SK-N-SH (cell line): Measurements from ENCODE around the gene ANLN. TPM values are rescaled to one million over a fixed set of nuclear protein-coding genes. Genes with fewer than 3 reads are reported as not detected.

Experiments
- CTCF ChIA-PET: fragments of 300-600, 350-600 bp; formaldehyde crosslinking; extraction: SDS; loops from one replicate; lab custom pipeline; 2021; lab: Yijun Ruan, JAX
- POLR2A ChIA-PET: fragments of 350-600 bp; sonication (Branson Sonifier 250); formaldehyde crosslinking; extraction: SDS; loops from one replicate; lab custom pipeline; 2020; ENCODE audit warnings: antibody characterized with exemption, inconsistent platforms; lab: Yijun Ruan, JAX
- DNase-seq: peaks from one replicate; pipeline ENCODE4 v3.0.0; 2012
- H2AFZ ChIP-seq: fragments of 200-600 bp; sonication (generic); 2 replicates; pipeline ENCODE4 v1.8.1; 2016; ENCODE audit warnings: antibody characterized with exemption, mild to moderate bottlenecking, low read depth
- H3F3A ChIP-seq: fragments of 200-600 bp; sonication (generic); replicated peaks from 2 replicates; pipeline ENCODE3; 2016; ENCODE audit warnings: antibody characterized with exemption, mild to moderate bottlenecking; ENCODE audit not compliant: insufficient read depth
- H3K27ac ChIP-seq, 2 experiments: fragments of 200-500 bp in 1 of 2; fragments of 200-600 bp in 1 of 2; sonication (Bioruptor generic) in 1 of 2; sonication (generic), shearing (Covaris generic) in 1 of 2; 2 replicates each; pipeline versions ENCODE4 v1.5.1 to v1.6.1; 2014 to 2016; ENCODE audit warnings: low read depth in 2 of 2, inconsistent platforms in 1 of 2, low read length in 1 of 2, mild to moderate bottlenecking in 1 of 2, mixed read lengths in 1 of 2
- H3K27me3 ChIP-seq: fragments of 200-600 bp; sonication (generic), shearing (Covaris generic); 2 replicates; pipeline ENCODE4 v1.6.1; 2016; ENCODE audit warnings: mixed run types; ENCODE audit not compliant: insufficient read depth
- H3K36me3 ChIP-seq, 2 experiments: fragments of 200-500 bp in 1 of 2; fragments of 200-600 bp in 1 of 2; sonication (Bioruptor generic) in 1 of 2; sonication (generic) in 1 of 2; replicated peaks in 1 of 2; 2 replicates each; pipeline versions ENCODE3 to v1.5.1; 2014 to 2016; ENCODE audit warnings: low read length in 1 of 2, mild to moderate bottlenecking in 1 of 2; ENCODE audit not compliant: insufficient read depth in 2 of 2, control insufficient read depth in 1 of 2
- H3K4me1 ChIP-seq, 2 experiments: fragments of 200-500 bp in 1 of 2; fragments of 200-600 bp in 1 of 2; sonication (Bioruptor generic) in 1 of 2; sonication (generic), shearing (Covaris generic) in 1 of 2; 2 replicates each; pipeline versions ENCODE4 v1.5.1 to v1.6.1; 2014 to 2016; ENCODE audit warnings: low read depth in 1 of 2, low read length in 1 of 2, mixed run types in 1 of 2; ENCODE audit not compliant: insufficient read depth in 2 of 2, control insufficient read depth in 1 of 2
- H3K4me2 ChIP-seq: fragments of 200-600 bp; sonication (generic), shearing (Covaris generic); 2 replicates; pipeline ENCODE4 v1.6.1; 2017; ENCODE audit warnings: mixed run types
- H3K4me3 ChIP-seq, 2 experiments: fragments of 200-500 bp in 1 of 2; fragments of 200-600 bp in 1 of 2; sonication (Bioruptor generic) in 1 of 2; sonication (generic), shearing (Covaris generic) in 1 of 2; 2 replicates each; pipeline versions ENCODE4 v1.5.1 to v1.8.1; 2014 to 2016; ENCODE audit warnings: low read depth in 2 of 2, inconsistent platforms in 1 of 2, low read length in 1 of 2, mild to moderate bottlenecking in 1 of 2, mixed read lengths in 1 of 2, moderate library complexity in 1 of 2
- H3K79me2 ChIP-seq: fragments of 200-600 bp; sonication (generic); 2 replicates; pipeline ENCODE4 v1.8.1; 2017; ENCODE audit warnings: mild to moderate bottlenecking; ENCODE audit not compliant: insufficient read depth
- H3K9ac ChIP-seq: fragments of 200-600 bp; sonication (generic); 2 replicates; pipeline ENCODE4 v1.6.1; 2017; ENCODE audit warnings: mixed run types
- H3K9me2 ChIP-seq: fragments of 200-600 bp; sonication (generic); 2 replicates; pipeline ENCODE4 v1.6.1; 2017; ENCODE audit warnings: mixed run types
- H3K9me3 ChIP-seq: fragments of 200-600 bp; sonication (generic); 2 replicates; pipeline ENCODE4 v1.6.1; 2017; ENCODE audit warnings: mixed run types, mild to moderate bottlenecking, moderate library complexity
- H4K20me1 ChIP-seq: fragments of 200-600 bp; sonication (generic); 2 replicates; pipeline ENCODE4 v1.6.1; 2017; ENCODE audit warnings: mild to moderate bottlenecking, mixed run types; ENCODE audit not compliant: insufficient read depth
- ELF1 ChIP-seq: IDR thresholded peaks from 2 replicates; pipeline ENCODE4 v1.4.0; 2012
- EP300 ChIP-seq, 2 experiments: IDR thresholded peaks; 2 replicates each; pipeline versions ENCODE4 v1.4.0 to v1.6.1; 2012; ENCODE audit warnings: borderline replicate concordance in 1 of 2, low read depth in 1 of 2, low read length in 1 of 2
- EZH2phosphoT487 ChIP-seq: fragments of 200-600 bp; sonication (generic); IDR thresholded peaks from 2 replicates; pipeline ENCODE4 v1.6.1; 2017; ENCODE audit warnings: low read depth, mixed run types, mild to moderate bottlenecking, antibody characterized with exemption, moderate library complexity, borderline replicate concordance
- FOXJ3 ChIP-seq: sonication (generic); formaldehyde crosslinking; IDR thresholded peaks from 2 replicates; pipeline ENCODE4 v1.5.1; 2020; ENCODE audit warnings: mild to moderate bottlenecking, missing genetic modification reagents
- JUND ChIP-seq: IDR thresholded peaks from 2 replicates; pipeline ENCODE4 v1.4.0; 2012
- MEF2A ChIP-seq: IDR thresholded peaks from 2 replicates; pipeline ENCODE4 v1.4.0; 2012; ENCODE audit warnings: low read depth, borderline replicate concordance
- NFIC ChIP-seq: IDR thresholded peaks from 2 replicates; pipeline ENCODE4 v1.4.0; 2012; ENCODE audit warnings: borderline replicate concordance
- NRF1 ChIP-seq: IDR thresholded peaks from 2 replicates; pipeline ENCODE4 v1.6.1; 2012; ENCODE audit warnings: low read depth, mild to moderate bottlenecking, low read length
- RFX5 ChIP-seq: IDR thresholded peaks from 2 replicates; pipeline ENCODE4 v1.6.1; 2012; ENCODE audit warnings: mild to moderate bottlenecking, improper control_type of control experiment, low read length
- SIN3A ChIP-seq: IDR thresholded peaks from 2 replicates; pipeline ENCODE4 v1.6.1; 2012; ENCODE audit warnings: low read depth, mild to moderate bottlenecking, low read length, moderate library complexity, borderline replicate concordance
- TAF1 ChIP-seq: IDR thresholded peaks from 2 replicates; pipeline ENCODE4 v1.6.1; 2012; ENCODE audit warnings: low read depth, mild to moderate bottlenecking, low read length, moderate library complexity, borderline replicate concordance
- TEAD4 ChIP-seq: IDR thresholded peaks from 2 replicates; pipeline ENCODE4 v1.4.0; 2012; ENCODE audit warnings: mild to moderate bottlenecking, borderline replicate concordance; ENCODE audit not compliant: insufficient read depth
- YY1 ChIP-seq: IDR thresholded peaks from 2 replicates; pipeline ENCODE4 v1.4.0; 2012; ENCODE audit warnings: low read depth, mild to moderate bottlenecking
- WGBS: methylation state at CpG from one replicate; pipeline ENCODE4 v1.1.6; 2017; ENCODE audit warnings: low lambda C conversion rate; 5-methylcytosine and 5-hydroxymethylcytosine counted together
- polyA plus RNA-seq, 3 experiments: library from polyadenylated mRNA; depleted of rRNA; stranded (reverse); fragments of >200 nt; gene quantifications; 2 replicates each; pipeline ENCODE4 v1.2.3, GENCODE V29; 2012
- TF ChIP-seq, protein P1 (sequence below): IDR thresholded peaks from 2 replicates; pipeline ENCODE4; 2012
- TF ChIP-seq, protein P2 (sequence below): fragments of 150-350 bp; IDR thresholded peaks from 2 replicates; pipeline ENCODE4 v1.6.1; 2017; ENCODE audit warnings: antibody characterized with exemption, low read length, low read depth, borderline replicate concordance

The ANLN gene
- polyA plus RNA-seq, 1 of the 3 experiments (the other 2 are of a cell fraction): 17.1 TPM

- H4K20me1 ChIP-seq: no peaks in the 10 kb centered on the region
- no peaks in the 10 kb centered on the region for H3K27me3 ChIP-seq
- ChIA-PET CTCF (interaction anchor here (1.0 to 1.3 kb wide), 3 partner anchors 19 to 492 kb away, joined by 3 to 5 read pairs (median 4); a partner anchor contains a TSS), POLR2A (no interaction called here)
- H2AFZ ChIP-seq: 0 out of 2 replicates have a peak overlapping the region, but pooled peaks have one; percentile 8
- TF ChIP-seq TEAD4 (no peak), JUND (0 out of 2 replicates have a peak, but pooled peaks have one; percentile 11), NFIC (peak; percentile 61), SIN3A (no peak), ELF1 (peak; percentile 32; the same call in 1 of the 2 replicates)
- TF ChIP-seq, protein P1, sequence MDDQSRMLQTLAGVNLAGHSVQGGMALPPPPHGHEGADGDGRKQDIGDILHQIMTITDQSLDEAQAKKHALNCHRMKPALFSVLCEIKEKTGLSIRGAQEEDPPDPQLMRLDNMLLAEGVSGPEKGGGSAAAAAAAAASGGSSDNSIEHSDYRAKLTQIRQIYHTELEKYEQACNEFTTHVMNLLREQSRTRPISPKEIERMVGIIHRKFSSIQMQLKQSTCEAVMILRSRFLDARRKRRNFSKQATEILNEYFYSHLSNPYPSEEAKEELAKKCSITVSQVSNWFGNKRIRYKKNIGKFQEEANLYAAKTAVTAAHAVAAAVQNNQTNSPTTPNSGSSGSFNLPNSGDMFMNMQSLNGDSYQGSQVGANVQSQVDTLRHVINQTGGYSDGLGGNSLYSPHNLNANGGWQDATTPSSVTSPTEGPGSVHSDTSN: peak; percentile 73
- H3K27ac ChIP-seq: peak overlapping the region in 1 of 2 experiments; percentile 29; a peak in 1 of 4 replicates
- H3K4me3 ChIP-seq: no peak overlapping the region
- no peak overlapping the region for H3K9ac ChIP-seq
- H3K79me2 ChIP-seq: peaks cover 97% of the 10 kb centered on the region
- H3K36me3 ChIP-seq: peaks cover 44 to 58% of the 10 kb centered on the region in 2 experiments
- H3K4me1 ChIP-seq: peaks cover 15 to 19% of the 10 kb centered on the region in 2 experiments; a peak in 3 of 4 replicates
- DNase-seq: no peak
- 43% methylated on average over 2 of the region's 2 CpGs for WGBS
- no peaks in the 10 kb centered on the region for H3K9me2 ChIP-seq
- no peaks in the 10 kb centered on the region for H3K9me3 ChIP-seq
- peaks cover 9% of the 10 kb centered on the region for H3F3A ChIP-seq
- H3K4me2 ChIP-seq: peak overlapping the region; percentile 5; the same call in 1 of the 2 replicates
Measured at GRCh38 chr7:36408589-36408988, 18.9 kb downstream of the ANLN start.

DNA sequence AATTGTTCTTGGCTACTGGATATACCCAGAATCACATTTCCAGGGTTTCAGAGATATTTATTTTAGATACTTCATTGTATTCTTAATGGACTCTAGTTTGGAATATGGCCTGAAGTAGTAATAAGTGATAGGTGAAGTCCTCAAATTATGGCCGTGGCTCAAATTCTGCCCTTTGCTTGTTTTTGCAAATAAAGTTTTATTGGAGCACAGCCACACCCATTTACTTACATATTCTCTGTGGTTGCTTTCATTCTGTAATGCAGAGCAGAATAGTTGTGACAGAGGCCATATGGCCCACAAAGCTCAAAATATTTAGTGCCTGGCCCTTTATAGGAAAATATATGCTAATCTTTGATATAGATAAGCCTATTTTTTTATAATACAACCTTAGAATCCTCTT, 19.5 kb downstream of the ANLN start:
- no peak overlapping the region for H3K9ac ChIP-seq
- H3K4me1 ChIP-seq: peaks cover 15 to 19% of the 10 kb centered on the region in 2 experiments; a peak in 3 of 4 replicates
- TF ChIP-seq, protein P2, sequence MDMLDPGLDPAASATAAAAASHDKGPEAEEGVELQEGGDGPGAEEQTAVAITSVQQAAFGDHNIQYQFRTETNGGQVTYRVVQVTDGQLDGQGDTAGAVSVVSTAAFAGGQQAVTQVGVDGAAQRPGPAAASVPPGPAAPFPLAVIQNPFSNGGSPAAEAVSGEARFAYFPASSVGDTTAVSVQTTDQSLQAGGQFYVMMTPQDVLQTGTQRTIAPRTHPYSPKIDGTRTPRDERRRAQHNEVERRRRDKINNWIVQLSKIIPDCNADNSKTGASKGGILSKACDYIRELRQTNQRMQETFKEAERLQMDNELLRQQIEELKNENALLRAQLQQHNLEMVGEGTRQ: no peak
- TF ChIP-seq EP300 (IDR thresholded peaks at IDR 0.05; ENCODE audit: borderline replicate concordance in 1 of 2, low read depth in 1 of 2, low read length in 1 of 2): no peak
- no peak for TF ChIP-seq YY1
- TF ChIP-seq NRF1: no peak
- TF ChIP-seq EZH2phosphoT487: no peak
- TF ChIP-seq FOXJ3 (CRISPR knock-in tag): no peak
- no peak for TF ChIP-seq RFX5
- TF ChIP-seq TAF1: no peak
- TF ChIP-seq MEF2A: no peak
- peaks cover 9% of the 10 kb centered on the region for H3F3A ChIP-seq
- DNase-seq: no peak
- no peaks in the 10 kb centered on the region; the same call in 1 of the 2 replicates for H4K20me1 ChIP-seq
- no peaks in the 10 kb centered on the region for H3K9me2 ChIP-seq
- peaks cover 44 to 58% of the 10 kb centered on the region in 2 experiments for H3K36me3 ChIP-seq
- peak overlapping the region; percentile 8; the same call in 1 of the 2 replicates for H2AFZ ChIP-seq
- 93% methylated on average over 1 of the region's 1 CpG for WGBS
- H3K27me3 ChIP-seq: no peaks in the 10 kb centered on the region
- CTCF ChIA-PET: interaction anchor here (1.0 to 1.3 kb wide), 3 partner anchors 19 to 492 kb away, joined by 3 to 5 read pairs (median 4); no protein-coding TSS in a partner anchor
- peak overlapping the region; percentile 5; the same call in 1 of the 2 replicates for H3K4me2 ChIP-seq
- no peak overlapping the region for H3K4me3 ChIP-seq
- no peaks in the 10 kb centered on the region for H3K9me3 ChIP-seq
- POLR2A ChIA-PET: no interaction called here
- H3K27ac ChIP-seq: peak overlapping the region in 1 of 2 experiments; percentile 29; a peak in 1 of 4 replicates
- peaks cover 97% of the 10 kb centered on the region for H3K79me2 ChIP-seq
